Aortic smooth muscle cell (primary cell): ENCODE measurements around the gene IBTK. TPM values are rescaled to one million over a fixed set of nuclear protein-coding genes. Genes with fewer than 3 reads are reported as not detected.

Experiments
- total RNA-seq: library from RNA; depleted of rRNA; stranded (reverse); fragments of >200 nt; gene quantifications from 2 replicates; pipeline ENCODE4 v1.2.3, GENCODE V29; 2014

Gene IBTK, protein sequence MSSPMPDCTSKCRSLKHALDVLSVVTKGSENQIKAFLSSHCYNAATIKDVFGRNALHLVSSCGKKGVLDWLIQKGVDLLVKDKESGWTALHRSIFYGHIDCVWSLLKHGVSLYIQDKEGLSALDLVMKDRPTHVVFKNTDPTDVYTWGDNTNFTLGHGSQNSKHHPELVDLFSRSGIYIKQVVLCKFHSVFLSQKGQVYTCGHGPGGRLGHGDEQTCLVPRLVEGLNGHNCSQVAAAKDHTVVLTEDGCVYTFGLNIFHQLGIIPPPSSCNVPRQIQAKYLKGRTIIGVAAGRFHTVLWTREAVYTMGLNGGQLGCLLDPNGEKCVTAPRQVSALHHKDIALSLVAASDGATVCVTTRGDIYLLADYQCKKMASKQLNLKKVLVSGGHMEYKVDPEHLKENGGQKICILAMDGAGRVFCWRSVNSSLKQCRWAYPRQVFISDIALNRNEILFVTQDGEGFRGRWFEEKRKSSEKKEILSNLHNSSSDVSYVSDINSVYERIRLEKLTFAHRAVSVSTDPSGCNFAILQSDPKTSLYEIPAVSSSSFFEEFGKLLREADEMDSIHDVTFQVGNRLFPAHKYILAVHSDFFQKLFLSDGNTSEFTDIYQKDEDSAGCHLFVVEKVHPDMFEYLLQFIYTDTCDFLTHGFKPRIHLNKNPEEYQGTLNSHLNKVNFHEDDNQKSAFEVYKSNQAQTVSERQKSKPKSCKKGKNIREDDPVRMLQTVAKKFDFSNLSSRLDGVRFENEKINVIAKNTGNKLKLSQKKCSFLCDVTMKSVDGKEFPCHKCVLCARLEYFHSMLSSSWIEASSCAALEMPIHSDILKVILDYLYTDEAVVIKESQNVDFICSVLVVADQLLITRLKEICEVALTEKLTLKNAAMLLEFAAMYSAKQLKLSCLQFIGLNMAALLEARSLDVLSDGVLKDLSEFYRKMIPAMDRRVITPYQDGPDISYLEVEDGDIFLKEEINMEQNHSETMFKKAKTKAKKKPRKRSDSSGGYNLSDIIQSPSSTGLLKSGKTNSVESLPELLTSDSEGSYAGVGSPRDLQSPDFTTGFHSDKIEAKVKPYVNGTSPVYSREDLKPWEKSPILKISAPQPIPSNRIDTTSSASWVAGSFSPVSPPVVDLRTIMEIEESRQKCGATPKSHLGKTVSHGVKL (N-terminal part only)
- total RNA-seq, result 59.7 and 63.7 TPM in 2 replicates

GRCh38 chr6:82247505-82248272, at the start of gene IBTK:
Gene IBTK (minus strand): TSS chr6:82247744. CDS start chr6:82240486, 7,258 bp downstream.

Other genes with a start within 250 kb of the IBTK start
- gene TPBG, start 116.1 kb upstream of the IBTK start, total RNA-seq, result 25.4 and 33.7 TPM in 2 replicates